ENCODE measurements around the gene PRSS12. TPM values are rescaled to one million over a fixed set of nuclear protein-coding genes. Genes with fewer than 3 reads are reported as not detected.

The PRSS12 gene
- total RNA-seq, 1 donor from 2014 or later, result not detected

DNA sequence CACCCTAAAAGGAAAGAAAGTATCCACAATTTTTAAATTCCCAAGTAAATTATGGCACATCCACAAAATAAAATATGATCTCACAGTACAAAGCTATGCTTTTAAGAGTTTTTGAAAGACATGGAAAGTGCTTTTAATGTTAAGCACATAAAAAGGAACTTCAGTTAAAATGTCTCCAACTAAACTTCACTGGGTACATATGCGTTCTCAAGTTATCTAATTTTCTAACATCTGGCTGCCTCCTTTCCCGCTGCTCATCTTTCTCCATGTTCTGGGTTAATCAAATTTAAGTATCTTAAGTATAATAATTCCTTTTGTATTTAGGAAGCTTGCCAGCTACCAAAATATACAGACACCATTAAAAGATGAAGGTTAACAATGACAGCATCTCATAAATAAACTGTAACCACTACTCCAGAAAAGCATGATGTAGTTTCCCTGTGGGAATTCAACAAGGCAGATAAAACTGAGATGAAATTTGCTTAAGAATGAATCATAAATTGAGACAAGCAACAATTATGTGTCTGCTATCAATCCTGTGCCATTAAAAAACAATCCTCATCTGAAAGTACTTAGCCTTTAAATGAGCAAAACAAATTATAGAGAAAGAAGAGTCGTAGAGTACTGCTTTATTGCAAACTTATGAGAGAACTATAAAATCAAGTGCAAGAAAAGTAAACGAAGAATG, 25.1 kb downstream of the PRSS12 start:
- intact Hi-C loops (cut with micrococcal nuclease), result no loop called here
- ATAC-seq (ENCODE audit: low read depth), result no peak
- Mint-ChIP-seq H3K4me3 (no peak overlapping the region), H3K9me3 (no peaks in the 10 kb centered on the region), H3K27me3 (peaks cover 6% of the 10 kb centered on the region), H3K27ac (no peak overlapping the region), H3K36me3 (ENCODE audit: low read depth) (no peaks in the 10 kb centered on the region), H3K4me1 (no peaks in the 10 kb centered on the region)
- POLR2A ChIA-PET, result no interaction called here
- DNase-seq, result no peak
- TF ChIP-seq CTCF (IDR thresholded peaks at IDR 0.05), result no peak
- CTCF ChIA-PET, result no interaction called here

DNA sequence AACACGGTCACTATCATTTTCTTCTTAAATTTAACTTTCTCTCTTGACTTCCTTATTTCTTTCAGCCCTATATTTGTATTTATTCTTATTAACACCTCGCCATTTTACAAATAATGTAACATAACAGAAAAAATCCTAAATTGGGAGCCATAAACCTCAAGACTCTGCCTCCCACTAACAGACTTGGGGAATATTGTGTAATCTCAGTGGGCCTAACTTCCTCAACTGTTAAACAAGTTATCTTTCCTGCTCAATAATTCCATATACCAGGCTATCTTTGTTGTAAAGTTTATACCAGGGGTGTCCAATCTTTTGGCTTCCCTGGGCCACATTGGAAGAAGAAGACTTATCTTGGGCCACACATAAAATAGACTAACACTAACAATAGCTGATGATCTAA, 26.2 kb downstream of the PRSS12 start:
- Mint-ChIP-seq H3K4me1 (no peaks in the 10 kb centered on the region), H3K9me3 (no peaks in the 10 kb centered on the region), H3K36me3 (ENCODE audit: low read depth) (no peaks in the 10 kb centered on the region), H3K27me3 (peaks cover 6% of the 10 kb centered on the region), H3K27ac (no peak overlapping the region), H3K4me3 (no peak overlapping the region)
- ChIA-PET POLR2A (interaction anchor here (0.6 kb wide), 1 partner anchor 262 kb away, joined by 3 read pairs; no protein-coding TSS in a partner anchor), CTCF (no interaction called here)
- TF ChIP-seq CTCF (IDR thresholded peaks at IDR 0.05), result no peak
- intact Hi-C loops (cut with micrococcal nuclease), result no loop called here
- ATAC-seq (ENCODE audit: low read depth), result no peak
- no peak for DNase-seq

- POLR2A ChIA-PET, result no interaction called here
- CTCF ChIA-PET, result no interaction called here
- DNase-seq, result no peak
- no peak for TF ChIP-seq CTCF (IDR thresholded peaks at IDR 0.05)
- Mint-ChIP-seq H3K27ac (no peak overlapping the region), H3K27me3 (peaks cover 9% of the 10 kb centered on the region), H3K36me3 (ENCODE audit: low read depth) (no peaks in the 10 kb centered on the region), H3K9me3 (no peaks in the 10 kb centered on the region), H3K4me3 (no peak overlapping the region), H3K4me1 (no peaks in the 10 kb centered on the region)
- ATAC-seq (ENCODE audit: low read depth), result no peak
- intact Hi-C loops (cut with micrococcal nuclease), result no loop called here
Observed at GRCh38 chr4:118325431-118325830, 27.4 kb downstream of the PRSS12 start.

- no peak for TF ChIP-seq CTCF (IDR thresholded peaks at IDR 0.05)
- POLR2A ChIA-PET, result no interaction called here
- Mint-ChIP-seq H3K9me3 (no peaks in the 10 kb centered on the region), H3K36me3 (ENCODE audit: low read depth) (no peaks in the 10 kb centered on the region), H3K4me3 (no peak overlapping the region), H3K27me3 (peaks cover 13% of the 10 kb centered on the region), H3K27ac (no peak overlapping the region), H3K4me1 (no peaks in the 10 kb centered on the region)
- ATAC-seq (ENCODE audit: low read depth) (no peak), DNase-seq (no peak)
- CTCF ChIA-PET, result no interaction called here
- intact Hi-C loops (cut with micrococcal nuclease), result no loop called here
Observed at GRCh38 chr4:118322831-118323502, 29.8 kb downstream of the PRSS12 start.

GRCh38 chr4:118318931-118319330, 33.9 kb downstream of the PRSS12 start:
- Mint-ChIP-seq H3K36me3 (ENCODE audit: low read depth) (no peaks in the 10 kb centered on the region), H3K27ac (no peak overlapping the region), H3K27me3 (peaks cover 14% of the 10 kb centered on the region), H3K4me3 (no peak overlapping the region), H3K9me3 (no peaks in the 10 kb centered on the region), H3K4me1 (no peaks in the 10 kb centered on the region)
- intact Hi-C loops (cut with micrococcal nuclease), result no loop called here
- no peak for ATAC-seq (ENCODE audit: low read depth)
- DNase-seq, result no peak
- TF ChIP-seq CTCF (IDR thresholded peaks at IDR 0.05), result no peak
- CTCF ChIA-PET, result no interaction called here
- POLR2A ChIA-PET, result no interaction called here
